SK-N-SH (cell line): ENCODE measurements around the gene ZBTB24. TPM values are rescaled to one million over a fixed set of nuclear protein-coding genes. Genes with fewer than 3 reads are reported as not detected.

Source experiments
- CTCF ChIA-PET: fragments of 300-600, 350-600 bp; formaldehyde crosslinking; extraction: SDS; loops from one replicate; lab custom pipeline; 2021; lab: Yijun Ruan, JAX
- POLR2A ChIA-PET: fragments of 350-600 bp; sonication (Branson Sonifier 250); formaldehyde crosslinking; extraction: SDS; loops from one replicate; lab custom pipeline; 2020; ENCODE audit warnings: antibody characterized with exemption, inconsistent platforms; lab: Yijun Ruan, JAX
- DNase-seq: peaks from one replicate; pipeline ENCODE4 v3.0.0; 2012
- H2AFZ ChIP-seq: fragments of 200-600 bp; sonication (generic); 2 replicates; pipeline ENCODE4 v1.8.1; 2016; ENCODE audit warnings: antibody characterized with exemption, mild to moderate bottlenecking, low read depth
- H3F3A ChIP-seq: fragments of 200-600 bp; sonication (generic); replicated peaks from 2 replicates; pipeline ENCODE3; 2016; ENCODE audit warnings: antibody characterized with exemption, mild to moderate bottlenecking; ENCODE audit not compliant: insufficient read depth
- H3K27ac ChIP-seq, 2 experiments: fragments of 200-500 bp in 1 of 2; fragments of 200-600 bp in 1 of 2; sonication (Bioruptor generic) in 1 of 2; sonication (generic), shearing (Covaris generic) in 1 of 2; 2 replicates each; pipeline versions ENCODE4 v1.5.1 to v1.6.1; 2014 to 2016; ENCODE audit warnings: low read depth in 2 of 2, inconsistent platforms in 1 of 2, low read length in 1 of 2, mild to moderate bottlenecking in 1 of 2, mixed read lengths in 1 of 2
- H3K27me3 ChIP-seq: fragments of 200-600 bp; sonication (generic), shearing (Covaris generic); 2 replicates; pipeline ENCODE4 v1.6.1; 2016; ENCODE audit warnings: mixed run types; ENCODE audit not compliant: insufficient read depth
- H3K36me3 ChIP-seq, 2 experiments: fragments of 200-500 bp in 1 of 2; fragments of 200-600 bp in 1 of 2; sonication (Bioruptor generic) in 1 of 2; sonication (generic) in 1 of 2; replicated peaks in 1 of 2; 2 replicates each; pipeline versions ENCODE3 to v1.5.1; 2014 to 2016; ENCODE audit warnings: low read length in 1 of 2, mild to moderate bottlenecking in 1 of 2; ENCODE audit not compliant: insufficient read depth in 2 of 2, control insufficient read depth in 1 of 2
- H3K4me1 ChIP-seq, 2 experiments: fragments of 200-500 bp in 1 of 2; fragments of 200-600 bp in 1 of 2; sonication (Bioruptor generic) in 1 of 2; sonication (generic), shearing (Covaris generic) in 1 of 2; 2 replicates each; pipeline versions ENCODE4 v1.5.1 to v1.6.1; 2014 to 2016; ENCODE audit warnings: low read depth in 1 of 2, low read length in 1 of 2, mixed run types in 1 of 2; ENCODE audit not compliant: insufficient read depth in 2 of 2, control insufficient read depth in 1 of 2
- H3K4me2 ChIP-seq: fragments of 200-600 bp; sonication (generic), shearing (Covaris generic); 2 replicates; pipeline ENCODE4 v1.6.1; 2017; ENCODE audit warnings: mixed run types
- H3K4me3 ChIP-seq, 2 experiments: fragments of 200-500 bp in 1 of 2; fragments of 200-600 bp in 1 of 2; sonication (Bioruptor generic) in 1 of 2; sonication (generic), shearing (Covaris generic) in 1 of 2; 2 replicates each; pipeline versions ENCODE4 v1.5.1 to v1.8.1; 2014 to 2016; ENCODE audit warnings: low read depth in 2 of 2, inconsistent platforms in 1 of 2, low read length in 1 of 2, mild to moderate bottlenecking in 1 of 2, mixed read lengths in 1 of 2, moderate library complexity in 1 of 2
- H3K79me2 ChIP-seq: fragments of 200-600 bp; sonication (generic); 2 replicates; pipeline ENCODE4 v1.8.1; 2017; ENCODE audit warnings: mild to moderate bottlenecking; ENCODE audit not compliant: insufficient read depth
- H3K9ac ChIP-seq: fragments of 200-600 bp; sonication (generic); 2 replicates; pipeline ENCODE4 v1.6.1; 2017; ENCODE audit warnings: mixed run types
- H3K9me2 ChIP-seq: fragments of 200-600 bp; sonication (generic); 2 replicates; pipeline ENCODE4 v1.6.1; 2017; ENCODE audit warnings: mixed run types
- H3K9me3 ChIP-seq: fragments of 200-600 bp; sonication (generic); 2 replicates; pipeline ENCODE4 v1.6.1; 2017; ENCODE audit warnings: mixed run types, mild to moderate bottlenecking, moderate library complexity
- H4K20me1 ChIP-seq: fragments of 200-600 bp; sonication (generic); 2 replicates; pipeline ENCODE4 v1.6.1; 2017; ENCODE audit warnings: mild to moderate bottlenecking, mixed run types; ENCODE audit not compliant: insufficient read depth
- CHD2 ChIP-seq: fragments of 150-350 bp; IDR thresholded peaks from 2 replicates; pipeline ENCODE4 v1.6.1; 2018; ENCODE audit warnings: low read length; ENCODE audit not compliant: partially characterized antibody
- EP300 ChIP-seq, 2 experiments: IDR thresholded peaks; 2 replicates each; pipeline versions ENCODE4 v1.4.0 to v1.6.1; 2012; ENCODE audit warnings: borderline replicate concordance in 1 of 2, low read depth in 1 of 2, low read length in 1 of 2
- EZH2phosphoT487 ChIP-seq: fragments of 200-600 bp; sonication (generic); IDR thresholded peaks from 2 replicates; pipeline ENCODE4 v1.6.1; 2017; ENCODE audit warnings: low read depth, mixed run types, mild to moderate bottlenecking, antibody characterized with exemption, moderate library complexity, borderline replicate concordance
- NFIC ChIP-seq: IDR thresholded peaks from 2 replicates; pipeline ENCODE4 v1.4.0; 2012; ENCODE audit warnings: borderline replicate concordance
- NRF1 ChIP-seq: IDR thresholded peaks from 2 replicates; pipeline ENCODE4 v1.6.1; 2012; ENCODE audit warnings: low read depth, mild to moderate bottlenecking, low read length
- POLR2AphosphoS5 ChIP-seq: IDR thresholded peaks from 2 replicates; pipeline ENCODE4 v1.6.1; 2012; ENCODE audit warnings: low read depth, low read length
- RCOR1 ChIP-seq: fragments of 150-350 bp; IDR thresholded peaks from 2 replicates; pipeline ENCODE4 v1.6.1; 2017; ENCODE audit warnings: antibody characterized with exemption, low read length
- REST ChIP-seq: IDR thresholded peaks from 2 replicates; pipeline ENCODE4 v1.6.1; 2012; ENCODE audit warnings: mild to moderate bottlenecking, low read depth, low read length, moderate library complexity
- TAF1 ChIP-seq: IDR thresholded peaks from 2 replicates; pipeline ENCODE4 v1.6.1; 2012; ENCODE audit warnings: low read depth, mild to moderate bottlenecking, low read length, moderate library complexity, borderline replicate concordance
- ZBTB33 ChIP-seq: IDR thresholded peaks from 2 replicates; pipeline ENCODE4 v1.4.0; 2012; ENCODE audit warnings: low read depth, borderline replicate concordance
- WGBS: methylation state at CpG from one replicate; pipeline ENCODE4 v1.1.6; 2017; ENCODE audit warnings: low lambda C conversion rate; 5-methylcytosine and 5-hydroxymethylcytosine counted together
- polyA plus RNA-seq, 3 experiments: library from polyadenylated mRNA; depleted of rRNA; stranded (reverse); fragments of >200 nt; gene quantifications; 2 replicates each; pipeline ENCODE4 v1.2.3, GENCODE V29; 2012

ZBTB24 gene
- polyA plus RNA-seq, 1 of the 3 experiments (the other 2 are of a cell fraction) = 1.7 TPM

- CTCF ChIA-PET = interaction anchor here (0.9 to 1.0 kb wide), 2 partner anchors 14 to 580 kb away, joined by 3 read pairs; no protein-coding TSS in a partner anchor
- no peak overlapping the region for H2AFZ ChIP-seq
- H3F3A ChIP-seq = peaks cover 15% of the 10 kb centered on the region
- H3K9ac ChIP-seq = no peak overlapping the region
- H3K36me3 ChIP-seq = peaks cover 10 to 21% of the 10 kb centered on the region in 2 experiments
- peaks cover 0 to 18% of the 10 kb centered on the region in 2 experiments; a peak in 3 of 4 replicates for H3K4me1 ChIP-seq
- TF ChIP-seq EP300 (IDR thresholded peaks at IDR 0.05; ENCODE audit: borderline replicate concordance in 1 of 2, low read depth in 1 of 2, low read length in 1 of 2) (no peak), TAF1 (no peak), EZH2phosphoT487 (no peak), NRF1 (no peak), POLR2AphosphoS5 (no peak), NFIC (no peak), CHD2 (no peak), REST (no peak), RCOR1 (no peak), ZBTB33 (no peak)
- H3K9me2 ChIP-seq = no peaks in the 10 kb centered on the region
- no peak overlapping the region for H3K4me2 ChIP-seq
- DNase-seq = no peak
- H3K27ac ChIP-seq = no peak overlapping the region
- POLR2A ChIA-PET = no interaction called here
- peaks cover 29% of the 10 kb centered on the region; the same call in 1 of the 2 replicates for H3K79me2 ChIP-seq
- no peaks in the 10 kb centered on the region for H4K20me1 ChIP-seq
- H3K4me3 ChIP-seq = no peak overlapping the region
- no peaks in the 10 kb centered on the region for H3K27me3 ChIP-seq
- WGBS = 93% methylated on average over 5 of the region's 5 CpGs
- H3K9me3 ChIP-seq = no peaks in the 10 kb centered on the region
These were observed 24.1 kb downstream of the ZBTB24 start for GRCh38 chr6:109458774-109459531.
